GM18507 (cell line): Measurements from ENCODE around the gene ADGRB3.
"Not testable (repeated sequence)": the region's sequence is repeated elsewhere in the genome, so short reads cannot be mapped to it uniquely, and the experiment has no call there.

Experiments used
- DNase-seq: peaks from one replicate; pipeline ENCODE4 v3.0.0; 2011; ENCODE audit warnings: low read depth; ENCODE audit not compliant: insufficient read length; ENCODE audit errors: extremely low spot score
- FAIRE-seq: peaks from 2 replicates; lab custom pipeline; 2011; peaks lifted over from hg19 to GRCh38; lab: Jason Lieb, UNC

ADGRB3 gene

DNA sequence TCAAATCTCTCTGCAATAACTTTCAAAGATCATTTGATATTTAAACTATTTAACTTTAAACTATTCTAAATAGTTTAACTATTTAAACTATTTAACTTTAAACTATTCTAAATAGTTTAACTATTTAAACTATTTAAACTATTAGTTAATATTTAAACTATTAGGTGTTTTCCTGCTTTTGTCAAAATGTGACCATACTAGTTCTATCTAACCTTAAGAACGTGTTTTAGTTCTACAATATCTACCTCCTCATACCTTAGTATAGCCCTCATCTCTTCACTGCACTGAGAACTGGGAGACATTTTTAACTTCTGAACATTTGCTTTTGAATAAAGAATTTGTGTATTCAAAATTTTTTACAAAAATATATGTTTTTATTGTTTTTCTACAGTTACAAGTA lies 429.1 kb downstream of the ADGRB3 start:
- FAIRE-seq: no peak
- DNase-seq: no peak

DNA sequence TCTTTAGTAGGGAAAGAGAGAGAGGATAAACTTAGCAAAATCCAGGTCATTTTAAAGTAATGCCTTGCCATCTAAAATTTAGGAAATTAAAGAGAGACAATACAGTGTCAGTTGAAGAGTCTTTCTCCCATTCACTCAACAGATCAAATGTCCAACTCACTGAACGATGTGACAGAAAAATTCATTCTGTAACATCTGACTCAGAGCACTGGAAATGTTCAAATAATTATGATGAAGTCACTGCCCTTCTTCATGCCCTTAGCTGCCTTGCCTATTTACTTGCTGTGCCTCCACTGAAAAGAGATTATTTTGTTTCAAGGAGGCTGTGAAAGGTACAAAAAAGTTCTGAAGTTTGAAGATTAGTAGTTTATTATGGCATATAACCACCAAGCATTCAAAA lies 434.8 kb downstream of the ADGRB3 start:
- FAIRE-seq (no peak), DNase-seq (no peak)

GRCh38 chr6:69072796-69073195 lies 437.7 kb downstream of the ADGRB3 start:
- FAIRE-seq (no peak), DNase-seq (no peak)

DNA sequence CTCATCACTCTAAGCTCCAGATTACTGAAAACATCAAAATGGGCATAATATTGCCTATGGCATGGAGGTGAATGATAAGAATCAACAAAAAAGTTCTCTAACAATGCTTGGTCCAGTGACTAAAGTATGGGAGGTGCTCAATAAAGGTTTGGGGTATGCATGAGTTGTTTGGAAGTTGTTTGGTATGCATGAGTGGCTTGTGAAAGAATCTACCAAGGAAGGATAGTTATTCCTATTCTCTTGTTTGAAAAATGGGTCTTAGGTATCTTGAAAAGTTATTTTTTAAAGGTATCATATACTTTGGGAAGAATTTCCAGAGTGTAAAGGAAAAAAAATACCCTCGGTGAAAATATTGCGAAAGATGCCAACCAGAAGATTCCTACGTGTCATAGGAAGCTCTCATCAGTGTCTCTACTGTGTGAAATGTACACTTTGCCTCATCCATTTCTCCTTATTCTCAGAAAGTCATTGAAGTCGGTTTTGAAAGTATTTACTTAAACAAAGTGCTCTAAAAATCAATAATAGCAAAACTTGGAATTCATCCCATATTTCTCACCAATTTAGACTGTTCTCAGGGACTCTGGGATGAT lies 449.8 kb downstream of the ADGRB3 start:
- FAIRE-seq: no peak
- DNase-seq: no peak

DNA sequence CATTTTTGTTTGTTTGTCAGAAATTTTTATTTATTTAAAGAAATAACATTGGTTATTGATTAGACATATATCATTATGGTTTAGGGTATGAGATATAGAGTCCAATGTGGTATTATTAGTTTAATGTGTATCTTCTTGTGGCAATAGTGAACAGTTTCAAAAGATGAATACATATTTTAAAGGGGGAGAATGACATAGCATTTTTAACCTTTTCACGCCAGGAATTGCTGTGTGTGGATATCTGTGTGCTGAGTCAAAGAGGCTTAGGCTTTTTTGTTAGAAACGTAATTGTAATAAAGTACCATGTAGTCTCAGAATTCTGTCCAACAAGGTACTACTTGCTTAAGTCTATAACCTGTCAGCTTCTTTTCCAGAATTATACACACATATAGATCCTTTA lies 451.6 kb downstream of the ADGRB3 start:
- FAIRE-seq (no peak), DNase-seq (no peak)

- FAIRE-seq (no peak), DNase-seq (no peak)
These were observed 454.5 kb downstream of the ADGRB3 start for GRCh38 chr6:69089539-69089938.

DNA sequence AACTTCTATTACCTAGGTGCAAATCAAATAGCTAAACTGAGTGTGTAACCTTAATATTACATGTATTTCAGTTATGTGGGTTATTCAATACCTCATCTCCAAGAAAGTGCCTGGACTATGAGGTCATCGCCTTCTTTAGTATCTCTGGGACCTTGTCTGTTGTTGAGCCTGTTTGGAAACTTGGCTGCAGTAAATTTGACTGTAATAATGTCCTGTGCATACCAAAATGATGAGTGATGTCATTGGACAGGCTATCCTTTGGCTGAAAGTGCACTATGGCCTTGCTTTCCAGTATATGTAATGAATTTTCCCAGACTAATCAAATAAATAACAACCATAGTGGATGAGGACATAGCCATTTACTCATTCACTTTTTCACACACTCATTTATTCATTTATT lies 455.1 kb downstream of the ADGRB3 start:
- FAIRE-seq: no peak
- no peak for DNase-seq

DNA sequence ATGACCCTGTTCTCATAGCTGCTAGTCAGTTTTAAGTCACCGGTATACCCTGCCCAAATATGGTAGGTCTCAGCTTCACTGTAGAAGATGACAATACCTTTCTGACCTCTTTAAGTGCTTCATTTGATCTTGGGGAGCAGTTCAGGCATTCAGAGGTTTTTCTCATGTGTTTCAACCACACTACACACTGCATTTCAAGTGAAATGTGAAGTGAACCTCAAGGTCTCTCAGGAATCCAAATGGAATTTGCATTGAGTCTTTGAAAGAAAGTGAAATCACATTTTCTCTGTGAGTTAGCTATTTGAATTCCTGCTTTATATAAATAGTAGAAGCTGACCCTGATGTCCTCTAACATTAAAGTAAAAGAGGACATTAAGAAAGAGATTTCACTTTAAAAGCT lies 461.6 kb downstream of the ADGRB3 start:
- FAIRE-seq: no peak
- DNase-seq: no peak

DNA sequence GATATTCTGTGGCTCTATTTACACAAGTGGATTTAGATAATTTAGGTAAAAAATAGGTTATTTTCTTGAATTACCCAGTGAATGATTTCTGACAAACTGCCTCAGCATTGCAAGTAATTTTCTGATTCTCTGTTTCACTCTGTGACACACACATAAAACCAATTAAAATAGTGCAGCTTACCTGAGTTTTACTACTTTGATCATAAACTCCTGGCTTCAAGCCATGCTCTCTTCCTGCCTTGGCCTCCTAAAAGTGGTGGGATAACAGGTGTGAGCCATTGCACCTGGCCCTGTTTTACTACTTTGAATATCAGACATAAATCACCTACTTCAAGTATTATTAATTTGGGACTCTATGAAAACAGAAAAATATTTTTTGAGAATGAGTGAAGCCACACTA lies 462.9 kb downstream of the ADGRB3 start:
- DNase-seq (no peak), FAIRE-seq (no peak)

DNA sequence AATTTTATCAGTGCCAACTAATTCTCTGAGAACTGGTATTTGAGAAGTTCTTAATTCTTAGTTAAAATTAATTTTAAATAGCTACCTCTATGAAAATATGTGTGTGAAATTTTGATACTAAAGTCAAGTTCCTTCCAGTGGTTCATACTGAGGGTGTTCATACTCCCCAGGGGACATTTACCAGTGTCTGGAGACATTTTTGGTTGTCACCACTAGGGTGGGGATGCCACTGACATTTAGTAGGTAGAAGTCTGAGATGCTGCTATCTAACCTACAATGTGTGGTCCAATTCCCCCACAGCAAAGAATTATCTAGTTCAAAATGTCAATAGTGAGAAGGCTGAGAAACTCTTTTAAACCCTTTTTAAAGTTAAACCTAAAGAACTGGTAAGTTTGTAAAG lies 463.8 kb downstream of the ADGRB3 start:
- no peak for FAIRE-seq
- no peak for DNase-seq

- no peak for FAIRE-seq
- DNase-seq: no peak
These were observed 465.7 kb downstream of the ADGRB3 start for GRCh38 chr6:69100772-69101171.

DNA sequence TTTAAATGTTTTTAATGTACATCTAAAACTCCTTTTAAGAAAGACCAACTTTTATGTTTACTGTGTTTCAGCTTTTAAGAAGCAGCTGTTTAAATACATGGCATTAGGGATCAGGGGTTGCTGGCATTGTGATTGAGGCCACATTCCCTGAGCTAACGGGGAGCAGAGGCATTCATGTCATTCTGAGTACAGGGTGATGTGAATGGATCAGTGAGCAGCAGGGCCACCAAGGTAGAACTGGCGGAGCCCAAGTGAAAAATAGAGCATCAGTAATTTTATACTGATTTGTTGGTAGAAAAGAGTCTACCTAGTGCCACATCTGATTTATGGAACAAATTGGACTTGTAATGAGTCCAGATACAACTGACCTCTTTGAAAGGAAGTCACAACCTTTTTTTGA lies 467.3 kb downstream of the ADGRB3 start:
- no peak for FAIRE-seq
- DNase-seq: no peak

DNA sequence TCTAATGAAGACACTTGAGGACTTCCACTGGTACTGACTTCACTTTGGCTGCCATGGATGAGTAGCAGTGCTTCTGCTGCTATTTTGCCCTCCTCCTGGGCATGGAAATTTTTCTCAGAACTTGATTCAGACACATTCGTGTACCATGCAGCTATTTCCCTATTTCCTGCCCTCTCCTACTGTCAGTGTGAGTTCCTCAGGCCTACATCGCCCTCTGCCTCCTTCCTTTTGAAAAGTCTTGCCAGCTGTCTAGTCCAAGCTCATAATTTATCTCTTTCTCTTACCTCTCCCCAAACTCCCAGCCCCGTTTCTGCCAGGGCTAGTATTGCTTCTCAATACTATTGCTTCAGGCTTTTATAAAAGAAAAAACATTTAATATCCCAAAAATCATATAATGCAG lies 470.2 kb downstream of the ADGRB3 start:
- no peak for FAIRE-seq
- DNase-seq: no peak

GRCh38 chr6:69106511-69106910 lies 471.4 kb downstream of the ADGRB3 start:
- FAIRE-seq: no peak

GRCh38 chr6:69111301-69111700 lies 476.2 kb downstream of the ADGRB3 start:
- DNase-seq (no peak), FAIRE-seq (no peak)

More at GRCh38 chr6:69106511-69106910, 471.4 kb downstream of the ADGRB3 start:
- DNase-seq: no peak

GRCh38 chr6:69116658-69117057 lies 481.6 kb downstream of the ADGRB3 start:
- DNase-seq: no peak
- FAIRE-seq: no peak

DNA sequence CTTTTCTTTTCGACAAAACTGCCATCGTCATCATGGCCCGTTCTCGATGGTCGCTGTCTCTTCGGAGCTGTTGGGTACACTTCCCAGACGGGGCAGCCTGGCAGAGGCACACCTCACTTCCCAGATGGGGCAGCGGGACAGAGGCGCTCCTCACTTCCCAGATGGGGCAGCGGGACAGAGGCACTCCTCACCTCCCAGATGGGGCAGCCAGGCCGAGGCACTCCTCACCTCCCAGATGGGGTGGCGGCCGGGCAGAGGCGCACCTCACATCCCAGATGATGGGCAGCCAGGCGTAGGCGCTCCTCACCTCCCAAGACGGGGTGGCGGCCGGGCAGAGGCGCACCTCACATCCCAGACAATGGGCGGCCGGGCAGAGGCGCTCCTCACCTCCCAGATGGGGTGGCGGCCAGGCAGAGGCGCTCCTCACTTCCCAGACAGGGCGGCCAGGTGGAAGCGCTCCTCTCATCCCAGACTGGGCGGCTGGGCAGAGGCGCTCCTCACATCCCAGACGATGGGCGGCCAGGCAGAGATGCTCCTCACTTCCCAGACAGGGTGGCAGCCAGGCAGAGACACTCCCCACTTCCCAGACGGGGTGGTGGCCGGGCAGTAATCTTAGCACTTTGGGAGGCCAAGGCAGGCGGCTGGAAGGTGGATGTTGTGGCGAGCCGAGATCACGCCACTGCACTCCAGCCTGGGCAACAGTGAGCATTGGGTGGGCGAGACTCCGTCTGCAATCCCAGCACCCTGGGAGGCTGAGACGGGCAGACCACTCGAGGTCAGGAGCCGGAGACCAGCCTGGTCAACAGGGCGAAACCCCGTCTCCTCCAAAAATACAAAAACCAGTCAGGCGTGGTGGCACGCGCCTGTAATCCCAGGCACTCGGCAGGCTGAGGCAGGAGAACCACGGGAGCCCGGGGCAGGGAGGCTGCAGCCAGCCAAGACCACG lies 486.7 kb downstream of the ADGRB3 start:
- not testable (repeated sequence) for FAIRE-seq

GRCh38 chr6:69122407-69122773 lies 487.3 kb downstream of the ADGRB3 start:
- FAIRE-seq (no peak), DNase-seq (no peak)

More for the DNA sequence above, 486.7 kb downstream of the ADGRB3 start:
- DNase-seq: not testable (repeated sequence)

DNA sequence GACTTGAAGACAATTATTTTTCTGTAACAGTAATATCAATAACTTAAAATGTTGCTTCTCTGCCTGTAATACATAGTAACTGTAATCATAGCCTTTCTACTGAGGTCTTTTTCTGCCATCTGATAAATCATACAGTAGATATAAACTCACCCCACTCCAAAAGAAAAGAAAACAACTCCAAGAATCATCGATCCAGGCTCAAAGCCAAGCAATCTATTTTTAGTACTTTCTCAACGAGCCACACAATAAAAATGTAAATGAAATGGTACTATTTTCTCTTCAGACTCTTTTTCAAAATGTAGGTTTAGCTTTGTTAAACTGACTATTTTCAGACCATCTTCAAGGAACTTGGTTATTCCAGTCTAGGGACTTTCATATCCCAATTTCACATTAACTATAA lies 493.3 kb downstream of the ADGRB3 start:
- DNase-seq (no peak), FAIRE-seq (no peak)

DNA sequence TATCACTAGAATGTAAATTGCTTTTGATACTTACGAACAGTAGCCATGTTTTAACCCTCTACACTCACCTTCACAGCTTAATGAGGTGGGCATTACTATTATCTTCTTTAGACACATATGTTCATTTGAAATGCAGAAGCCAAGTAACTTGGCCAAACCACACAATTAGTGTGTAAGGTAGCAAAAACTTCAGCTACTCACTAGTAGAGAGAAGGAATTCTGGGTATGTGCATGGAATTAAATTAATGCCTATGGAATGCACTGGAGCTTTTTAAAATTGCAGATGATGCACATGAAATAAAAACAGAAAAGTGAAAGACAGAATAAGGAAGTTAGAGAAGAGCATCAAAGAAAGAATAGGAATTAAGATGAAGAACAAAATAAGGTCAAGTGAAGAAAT lies 494.0 kb downstream of the ADGRB3 start:
- FAIRE-seq: no peak
- DNase-seq: no peak

DNA sequence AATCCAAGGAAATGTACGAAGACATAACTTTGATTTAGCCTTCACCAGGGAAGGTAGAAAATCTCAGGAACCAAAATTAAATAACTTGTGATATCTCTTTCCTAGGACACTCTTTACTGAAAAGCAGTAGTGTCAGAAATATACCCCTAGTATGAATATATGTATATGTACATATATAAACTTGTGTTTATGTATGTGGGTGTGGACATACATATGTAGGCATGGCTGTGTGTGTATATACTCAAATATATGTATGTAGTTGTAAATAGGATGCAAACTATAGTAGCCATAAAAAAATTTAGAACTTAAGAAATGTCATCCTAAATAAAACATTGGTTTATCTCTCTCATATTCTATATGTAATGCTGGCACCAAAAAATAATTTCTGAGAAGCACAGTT lies 500.8 kb downstream of the ADGRB3 start:
- DNase-seq: no peak
- FAIRE-seq: no peak
